GM13977 (cell line): ENCODE results near the gene GPR37.

Source experiments
- DNase-seq: peaks from one replicate; pipeline ENCODE4 v3.0.0; 2012; ENCODE audit warnings: low spot score
- CTCF ChIP-seq: IDR thresholded peaks from 2 replicates; pipeline ENCODE4 v1.5.1; 2012; ENCODE audit warnings: mild to moderate bottlenecking, control low read depth; ENCODE audit not compliant: insufficient read depth; ENCODE audit errors: extremely low read depth, missing control alignments
- in situ Hi-C: fragments of 300-500 bp; cut with MboI; formaldehyde crosslinking; loops from one replicate; pipeline ENCODE4 v1.12.0; 2022; ENCODE audit warnings: low sequenced_read_pairs, low pct_unique_long_range_greater_than_20kb, mixed read lengths, inconsistent platforms; ENCODE audit not compliant: unreplicated experiment

The GPR37 gene

GRCh38 chr7:124697746-124698145 is 67.8 kb downstream of the GPR37 start:
- in situ Hi-C loops = no loop called here
- TF ChIP-seq CTCF = no peak
- DNase-seq = no peak
